C4-2B (cell line): ENCODE measurements around the gene TAOK1.

Experiments used
- H3K27ac ChIP-seq: fragments of 450-650 bp; 2 replicates; pipeline ENCODE4 v1.5.1; 2017
- CTCF ChIP-seq: fragments of 450-650 bp; conservative IDR thresholded peaks from 2 replicates; pipeline ENCODE4 v1.5.1; 2017; ENCODE audit warnings: mild to moderate bottlenecking
- ZFX ChIP-seq: fragments of 450-650 bp; IDR thresholded peaks from 2 replicates; pipeline ENCODE4 v1.6.1; 2017

The TAOK1 gene

DNA sequence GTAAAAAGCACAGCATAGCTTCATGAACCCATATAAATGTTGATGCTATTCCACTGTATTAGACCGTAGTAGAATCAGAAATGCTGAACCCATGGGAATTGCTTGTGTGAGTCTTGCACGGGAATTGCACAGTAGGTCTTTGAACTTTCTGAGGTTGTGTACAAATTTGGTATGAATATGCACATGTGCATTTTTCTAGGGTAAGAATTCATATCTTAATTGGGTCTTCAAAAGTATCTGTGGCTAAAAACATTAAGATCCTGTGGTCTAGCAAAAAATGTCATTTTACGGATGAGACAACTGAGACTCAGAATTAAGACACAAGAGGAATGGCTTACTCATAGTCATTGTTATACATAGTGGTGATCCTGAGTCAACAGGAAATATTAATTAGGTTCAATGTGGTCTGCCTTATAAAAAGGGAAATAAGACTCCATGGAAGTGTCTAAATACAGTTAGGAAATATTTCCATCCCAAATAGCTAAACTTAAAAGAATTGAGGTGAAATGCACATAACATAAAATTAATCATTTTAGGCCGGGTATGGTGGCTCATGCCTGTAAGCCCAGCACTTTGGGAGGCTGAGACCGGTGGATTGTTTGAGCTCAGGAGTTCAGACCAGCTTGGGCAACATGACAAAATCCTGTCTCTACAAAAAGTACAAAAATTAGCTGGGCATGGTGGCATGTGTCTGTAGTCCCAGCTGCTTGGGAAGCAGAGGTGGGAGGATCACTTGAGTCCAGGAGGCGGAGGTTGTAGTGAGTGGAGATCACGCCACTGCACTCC is 22.8 kb downstream of the TAOK1 start:
- no peak for TF ChIP-seq ZFX
- TF ChIP-seq CTCF: no peak
- no peak overlapping the region for H3K27ac ChIP-seq

- H3K27ac ChIP-seq: no peak overlapping the region
- TF ChIP-seq ZFX (no peak), CTCF (no peak)
Measured at GRCh38 chr17:29420128-29420527, 30.0 kb downstream of the TAOK1 start.

- TF ChIP-seq ZFX: no peak
- no peak for TF ChIP-seq CTCF
- H3K27ac ChIP-seq: no peak overlapping the region
Measured at GRCh38 chr17:29430275-29430674, 40.1 kb downstream of the TAOK1 start.

DNA sequence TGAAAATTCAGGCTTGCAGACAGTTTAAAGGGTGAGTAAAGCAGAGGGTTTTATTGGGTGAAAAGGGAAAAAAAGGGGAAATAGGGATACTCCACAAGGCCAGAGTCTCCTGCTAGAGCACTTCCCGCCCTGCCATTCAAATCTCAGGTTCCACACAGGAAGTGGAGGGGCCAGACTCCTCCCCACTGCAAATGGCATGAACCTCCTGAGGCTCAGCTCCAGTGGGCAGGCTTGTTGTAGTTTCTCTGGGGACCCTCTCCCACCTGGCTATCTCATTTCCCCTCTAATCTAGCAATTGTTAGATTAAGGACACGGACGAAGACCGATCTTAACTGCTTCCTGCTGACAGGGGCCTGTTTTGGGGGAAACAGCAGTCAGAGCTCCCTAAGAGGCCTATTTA is 43.4 kb downstream of the TAOK1 start:
- no peak overlapping the region for H3K27ac ChIP-seq
- TF ChIP-seq ZFX (no peak), CTCF (no peak)

DNA sequence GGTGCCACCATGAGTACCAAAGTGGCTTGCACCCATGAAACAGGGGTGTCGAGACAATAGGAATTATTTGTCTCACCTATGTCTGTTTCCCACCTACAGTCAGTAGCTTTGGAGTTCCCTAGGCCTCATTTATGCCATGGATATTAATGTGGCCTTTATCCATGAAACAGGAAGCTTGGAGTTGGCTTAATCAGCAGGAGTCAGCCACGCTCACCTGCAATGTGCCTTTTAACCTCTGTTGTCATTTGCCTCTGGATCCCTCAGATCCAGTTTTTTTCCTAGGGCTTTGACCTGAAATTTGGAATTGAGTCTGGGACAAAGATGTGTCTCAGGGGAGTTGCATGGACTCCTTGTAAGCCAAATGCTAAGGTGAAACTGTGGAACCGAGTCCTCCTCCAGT is 44.4 kb downstream of the TAOK1 start:
- TF ChIP-seq CTCF: no peak
- no peak for TF ChIP-seq ZFX
- no peak overlapping the region for H3K27ac ChIP-seq

DNA sequence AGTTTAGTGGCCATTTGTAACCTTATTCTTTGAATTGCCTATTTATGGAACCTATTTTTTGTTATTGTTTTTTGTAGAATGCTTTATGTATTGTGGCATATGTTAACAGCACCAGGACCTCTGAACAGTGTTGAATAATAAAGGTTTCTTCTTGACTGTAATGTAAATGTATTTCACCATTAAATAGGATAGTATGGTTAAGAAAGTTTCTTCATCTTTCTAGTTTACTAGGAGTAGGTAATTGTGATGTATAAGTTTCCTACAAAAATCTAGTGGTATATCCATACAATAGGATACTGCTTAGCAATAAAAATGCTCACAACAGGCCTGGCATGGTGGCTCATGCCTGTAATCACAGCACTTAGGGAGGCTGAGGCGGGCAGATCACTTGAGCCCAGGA is 52.3 kb downstream of the TAOK1 start:
- no peak overlapping the region for H3K27ac ChIP-seq
- no peak for TF ChIP-seq CTCF
- no peak for TF ChIP-seq ZFX

DNA sequence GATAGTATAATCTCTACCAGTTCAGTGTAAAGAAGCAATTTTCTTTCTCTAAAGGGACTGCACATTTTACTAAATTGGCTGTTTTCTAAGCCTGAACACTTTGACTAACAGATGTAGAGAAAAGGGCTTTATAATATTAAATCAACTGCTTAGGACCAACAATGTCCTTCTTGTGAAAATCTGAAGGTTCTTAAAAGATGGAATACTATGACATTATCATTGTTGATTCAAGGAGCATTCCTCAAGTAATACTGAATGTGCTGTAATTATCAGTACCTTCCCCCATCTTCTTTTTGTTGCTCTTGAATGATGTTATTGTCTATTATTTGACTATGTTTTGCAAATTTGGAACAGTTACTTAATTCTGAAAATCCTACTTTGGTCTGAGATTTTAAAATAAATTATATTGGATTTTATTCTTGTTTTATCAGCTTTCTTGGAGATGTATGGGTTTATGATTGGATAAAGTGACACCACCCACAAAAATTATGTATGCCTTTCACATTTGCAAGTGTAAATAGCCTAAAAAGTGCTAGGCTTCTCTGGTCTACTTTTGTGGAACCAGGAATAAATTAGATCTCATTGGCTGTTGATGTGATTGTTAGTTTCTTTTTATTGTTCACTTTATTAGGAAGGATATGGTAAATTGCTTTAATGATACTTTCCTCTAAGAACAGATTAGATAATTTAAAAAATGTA is 53.0 kb downstream of the TAOK1 start:
- H3K27ac ChIP-seq: no peak overlapping the region
- TF ChIP-seq ZFX (no peak), CTCF (no peak)
